Loucy (cell line): ENCODE data around the gene OR4C3.
"Not testable (repeated sequence)": the region's sequence is repeated elsewhere in the genome, so short reads cannot be mapped to it uniquely, and the experiment has no call there.

Experiments
- H2AFZ ChIP-seq: fragments of 200-600 bp; sonication (generic); 2 replicates; pipeline ENCODE4 v1.6.0; 2016; ENCODE audit warnings: antibody characterized with exemption, mild to moderate bottlenecking, low read length, moderate library complexity
- H3F3A ChIP-seq: fragments of 200-600 bp; 2 replicates; pipeline ENCODE4 v1.6.0; 2016; ENCODE audit warnings: antibody characterized with exemption, low read depth, mild to moderate bottlenecking
- H3K27me3 ChIP-seq: fragments of 200-600 bp; sonication (generic); 2 replicates; pipeline ENCODE4 v1.6.1; 2014; ENCODE audit warnings: low read length, mild to moderate bottlenecking; ENCODE audit not compliant: insufficient read depth, poor library complexity, severe bottlenecking
- H3K36me3 ChIP-seq: fragments of 200-600 bp; sonication (generic); 2 replicates; pipeline ENCODE4 v1.6.1; 2016; ENCODE audit warnings: low read length; ENCODE audit not compliant: insufficient read depth
- H3K4me1 ChIP-seq: fragments of 200-600 bp; sonication (generic); 2 replicates; pipeline ENCODE4 v1.5.1; 2014; ENCODE audit warnings: low read length, mild to moderate bottlenecking; ENCODE audit not compliant: insufficient read depth, poor library complexity, severe bottlenecking
- H3K4me2 ChIP-seq: fragments of 200-600 bp; sonication (generic); 2 replicates; pipeline ENCODE4 v1.6.0; 2014; ENCODE audit warnings: antibody characterized with exemption, low read length, low read depth, mild to moderate bottlenecking; ENCODE audit not compliant: poor library complexity, severe bottlenecking
- H3K4me3 ChIP-seq: fragments of 200-600 bp; sonication (generic); 2 replicates; pipeline ENCODE4 v1.5.1; 2014; ENCODE audit warnings: low read length, mild to moderate bottlenecking, mixed read lengths; ENCODE audit not compliant: poor library complexity, severe bottlenecking
- H3K79me2 ChIP-seq: fragments of 200-600 bp; sonication (generic); 2 replicates; pipeline ENCODE4 v1.6.1; 2014; ENCODE audit warnings: low read length; ENCODE audit not compliant: insufficient read depth
- H3K9ac ChIP-seq: fragments of 200-600 bp; sonication (generic); 2 replicates; pipeline ENCODE4 v1.6.0; 2014; ENCODE audit warnings: mild to moderate bottlenecking, low read depth, low read length, moderate library complexity; ENCODE audit not compliant: poor library complexity, severe bottlenecking
- H3K9me2 ChIP-seq: fragments of 200-600 bp; sonication (generic); replicated peaks from 2 replicates; pipeline ENCODE4 v1.6.1; 2016; ENCODE audit warnings: low read depth, low read length, mixed read lengths
- H3K9me3 ChIP-seq: fragments of 200-600 bp; sonication (generic); 2 replicates; pipeline ENCODE4 v1.6.1; 2014; ENCODE audit warnings: mild to moderate bottlenecking, antibody characterized with exemption, low read length, low read depth; ENCODE audit not compliant: insufficient read depth
- H4K20me1 ChIP-seq: fragments of 200-600 bp; sonication (generic); 2 replicates; pipeline ENCODE4 v1.6.0; 2014; ENCODE audit warnings: antibody characterized with exemption, low read length, mild to moderate bottlenecking; ENCODE audit not compliant: insufficient read depth, poor library complexity, severe bottlenecking
- CTCF ChIP-seq: fragments of 200-600 bp; sonication (generic); conservative IDR thresholded peaks from 2 replicates; pipeline ENCODE4 v1.5.1; 2014; ENCODE audit warnings: mild to moderate bottlenecking, antibody characterized with exemption, low read length
- EZH2phosphoT487 ChIP-seq: fragments of 200-600 bp; IDR thresholded peaks from 2 replicates; pipeline ENCODE4 v1.6.1; 2018; ENCODE audit warnings: antibody characterized with exemption, mild to moderate bottlenecking, moderate library complexity, borderline replicate concordance

The OR4C3 gene

GRCh38 chr11:48341466-48341865 is 16.7 kb downstream of the OR4C3 start:
- H3K9ac ChIP-seq: no peak overlapping the region
- H3K36me3 ChIP-seq: no peaks in the 10 kb centered on the region
- no peaks in the 10 kb centered on the region; the same call in 1 of the 2 replicates for H3K9me3 ChIP-seq
- H3K9me2 ChIP-seq: no peaks in the 10 kb centered on the region
- no peak overlapping the region for H3K4me2 ChIP-seq
- H3K27me3 ChIP-seq: no peaks in the 10 kb centered on the region
- no peak overlapping the region for H2AFZ ChIP-seq
- H3K4me3 ChIP-seq: no peak overlapping the region
- no peaks in the 10 kb centered on the region for H3F3A ChIP-seq
- TF ChIP-seq EZH2phosphoT487: no peak
- H3K4me1 ChIP-seq: no peaks in the 10 kb centered on the region
- no peaks in the 10 kb centered on the region for H3K79me2 ChIP-seq
- no peaks in the 10 kb centered on the region for H4K20me1 ChIP-seq

GRCh38 chr11:48342505-48342904 is 17.8 kb downstream of the OR4C3 start:
- not testable (repeated sequence) for H3K9me2 ChIP-seq, H3K4me1 ChIP-seq, H3K9me3 ChIP-seq, H3K27me3 ChIP-seq, H3F3A ChIP-seq, H3K4me2 ChIP-seq, H3K79me2 ChIP-seq, H3K36me3 ChIP-seq, H4K20me1 ChIP-seq, H3K9ac ChIP-seq, H2AFZ ChIP-seq, H3K4me3 ChIP-seq

- not testable (repeated sequence) for H3F3A ChIP-seq, H3K4me1 ChIP-seq, H3K4me3 ChIP-seq, H3K36me3 ChIP-seq, H3K9ac ChIP-seq, H3K27me3 ChIP-seq, H3K9me2 ChIP-seq, H2AFZ ChIP-seq, H3K9me3 ChIP-seq, H3K4me2 ChIP-seq, H4K20me1 ChIP-seq, H3K79me2 ChIP-seq
Observed at GRCh38 chr11:48346286-48346685, 21.6 kb downstream of the OR4C3 start.

- no peaks in the 10 kb centered on the region for H3K9me3 ChIP-seq
- H4K20me1 ChIP-seq: no peaks in the 10 kb centered on the region
- no peak overlapping the region for H3K9ac ChIP-seq
- H3K9me2 ChIP-seq: no peaks in the 10 kb centered on the region
- no peaks in the 10 kb centered on the region for H3K36me3 ChIP-seq
- TF ChIP-seq EZH2phosphoT487 (no peak), CTCF (no peak)
- H3K4me3 ChIP-seq: no peak overlapping the region
- no peak overlapping the region for H3K4me2 ChIP-seq
- no peak overlapping the region for H2AFZ ChIP-seq
- no peaks in the 10 kb centered on the region for H3K4me1 ChIP-seq
- H3K27me3 ChIP-seq: no peaks in the 10 kb centered on the region
- H3F3A ChIP-seq: no peaks in the 10 kb centered on the region
- no peaks in the 10 kb centered on the region for H3K79me2 ChIP-seq
Observed at GRCh38 chr11:48354013-48354412, 29.3 kb downstream of the OR4C3 start.

GRCh38 chr11:48354677-48355076 is 30.0 kb downstream of the OR4C3 start:
- H3K4me3 ChIP-seq: no peak overlapping the region
- no peak overlapping the region for H3K4me2 ChIP-seq
- H3K4me1 ChIP-seq: no peaks in the 10 kb centered on the region
- H3F3A ChIP-seq: no peaks in the 10 kb centered on the region
- H4K20me1 ChIP-seq: no peaks in the 10 kb centered on the region
- no peaks in the 10 kb centered on the region for H3K9me3 ChIP-seq
- no peaks in the 10 kb centered on the region for H3K27me3 ChIP-seq
- TF ChIP-seq EZH2phosphoT487 (no peak), CTCF (no peak)
- H3K36me3 ChIP-seq: no peaks in the 10 kb centered on the region
- no peak overlapping the region for H2AFZ ChIP-seq
- H3K79me2 ChIP-seq: no peaks in the 10 kb centered on the region
- no peak overlapping the region for H3K9ac ChIP-seq
- H3K9me2 ChIP-seq: no peaks in the 10 kb centered on the region

- not testable (repeated sequence) for H3K79me2 ChIP-seq, H3K9me2 ChIP-seq, H2AFZ ChIP-seq, H3K27me3 ChIP-seq, H3K9me3 ChIP-seq, H3K4me1 ChIP-seq, H3K4me3 ChIP-seq, H3K9ac ChIP-seq, H3K36me3 ChIP-seq, H4K20me1 ChIP-seq, H3F3A ChIP-seq, H3K4me2 ChIP-seq
Observed at GRCh38 chr11:48361289-48361688, 36.6 kb downstream of the OR4C3 start.
